ENCODE data around the gene ATP1B1. TPM values are rescaled to one million over a fixed set of nuclear protein-coding genes. Genes with fewer than 3 reads are reported as not detected.

Gene ATP1B1
- total RNA-seq, 1 donor from 2014 or later = 6.0 TPM

GRCh38 chr1:169087876-169088275 lies 18.6 kb upstream of the ATP1B1 start:
- H3K27ac Mint-ChIP-seq (ENCODE audit: unreplicated experiment) = no peak overlapping the region
- no peak overlapping the region for H3K4me3 Mint-ChIP-seq (ENCODE audit: unreplicated experiment)
- H3K36me3 Mint-ChIP-seq (ENCODE audit: low read depth, unreplicated experiment) = no peaks in the 10 kb centered on the region
- TF ChIP-seq, protein P1, sequence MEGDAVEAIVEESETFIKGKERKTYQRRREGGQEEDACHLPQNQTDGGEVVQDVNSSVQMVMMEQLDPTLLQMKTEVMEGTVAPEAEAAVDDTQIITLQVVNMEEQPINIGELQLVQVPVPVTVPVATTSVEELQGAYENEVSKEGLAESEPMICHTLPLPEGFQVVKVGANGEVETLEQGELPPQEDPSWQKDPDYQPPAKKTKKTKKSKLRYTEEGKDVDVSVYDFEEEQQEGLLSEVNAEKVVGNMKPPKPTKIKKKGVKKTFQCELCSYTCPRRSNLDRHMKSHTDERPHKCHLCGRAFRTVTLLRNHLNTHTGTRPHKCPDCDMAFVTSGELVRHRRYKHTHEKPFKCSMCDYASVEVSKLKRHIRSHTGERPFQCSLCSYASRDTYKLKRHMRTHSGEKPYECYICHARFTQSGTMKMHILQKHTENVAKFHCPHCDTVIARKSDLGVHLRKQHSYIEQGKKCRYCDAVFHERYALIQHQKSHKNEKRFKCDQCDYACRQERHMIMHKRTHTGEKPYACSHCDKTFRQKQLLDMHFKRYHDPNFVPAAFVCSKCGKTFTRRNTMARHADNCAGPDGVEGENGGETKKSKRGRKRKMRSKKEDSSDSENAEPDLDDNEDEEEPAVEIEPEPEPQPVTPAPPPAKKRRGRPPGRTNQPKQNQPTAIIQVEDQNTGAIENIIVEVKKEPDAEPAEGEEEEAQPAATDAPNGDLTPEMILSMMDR (IDR thresholded peaks at IDR 0.05; ENCODE audit: unreplicated experiment) = no peak
- H3K9me3 Mint-ChIP-seq (ENCODE audit: unreplicated experiment) = no peaks in the 10 kb centered on the region
- DNase-seq (ENCODE audit: low spot score) = no peak
- peaks cover 3% of the 10 kb centered on the region for H3K27me3 Mint-ChIP-seq (ENCODE audit: unreplicated experiment)
- peaks cover 7% of the 10 kb centered on the region for H3K4me1 Mint-ChIP-seq (ENCODE audit: unreplicated experiment)

- no peak for DNase-seq (ENCODE audit: low spot score)
- no peak overlapping the region for H3K4me3 Mint-ChIP-seq (ENCODE audit: unreplicated experiment)
- H3K27ac Mint-ChIP-seq (ENCODE audit: unreplicated experiment) = no peak overlapping the region
- H3K9me3 Mint-ChIP-seq (ENCODE audit: unreplicated experiment) = no peaks in the 10 kb centered on the region
- H3K4me1 Mint-ChIP-seq (ENCODE audit: unreplicated experiment) = peaks cover 14% of the 10 kb centered on the region
- TF ChIP-seq, protein P1 (IDR thresholded peaks at IDR 0.05; ENCODE audit: unreplicated experiment) = no peak
- H3K36me3 Mint-ChIP-seq (ENCODE audit: low read depth, unreplicated experiment) = no peaks in the 10 kb centered on the region
- peaks cover 3% of the 10 kb centered on the region for H3K27me3 Mint-ChIP-seq (ENCODE audit: unreplicated experiment)
Observed at GRCh38 chr1:169089776-169090175, 16.7 kb upstream of the ATP1B1 start.

GRCh38 chr1:169090308-169090899 lies 16.1 kb upstream of the ATP1B1 start:
- DNase-seq (ENCODE audit: low spot score) = no peak
- no peaks in the 10 kb centered on the region for H3K36me3 Mint-ChIP-seq (ENCODE audit: low read depth, unreplicated experiment)
- H3K9me3 Mint-ChIP-seq (ENCODE audit: unreplicated experiment) = no peaks in the 10 kb centered on the region
- peaks cover under 1% of the 10 kb centered on the region for H3K27me3 Mint-ChIP-seq (ENCODE audit: unreplicated experiment)
- TF ChIP-seq, protein P1 (IDR thresholded peaks at IDR 0.05; ENCODE audit: unreplicated experiment) = no peak
- H3K4me1 Mint-ChIP-seq (ENCODE audit: unreplicated experiment) = peaks cover 14% of the 10 kb centered on the region
- no peak overlapping the region for H3K27ac Mint-ChIP-seq (ENCODE audit: unreplicated experiment)
- no peak overlapping the region for H3K4me3 Mint-ChIP-seq (ENCODE audit: unreplicated experiment)

GRCh38 chr1:169090900-169091311 lies 15.6 kb upstream of the ATP1B1 start:
- Mint-ChIP-seq H3K4me3 (ENCODE audit: unreplicated experiment) (no peak overlapping the region), H3K27me3 (ENCODE audit: unreplicated experiment) (no peaks in the 10 kb centered on the region), H3K4me1 (ENCODE audit: unreplicated experiment) (peaks cover 14% of the 10 kb centered on the region), H3K9me3 (ENCODE audit: unreplicated experiment) (no peaks in the 10 kb centered on the region), H3K36me3 (ENCODE audit: low read depth, unreplicated experiment) (no peaks in the 10 kb centered on the region), H3K27ac (ENCODE audit: unreplicated experiment) (no peak overlapping the region)
- DNase-seq (ENCODE audit: low spot score) = no peak
- TF ChIP-seq, protein P1 (IDR thresholded peaks at IDR 0.05; ENCODE audit: unreplicated experiment) = no peak

DNA sequence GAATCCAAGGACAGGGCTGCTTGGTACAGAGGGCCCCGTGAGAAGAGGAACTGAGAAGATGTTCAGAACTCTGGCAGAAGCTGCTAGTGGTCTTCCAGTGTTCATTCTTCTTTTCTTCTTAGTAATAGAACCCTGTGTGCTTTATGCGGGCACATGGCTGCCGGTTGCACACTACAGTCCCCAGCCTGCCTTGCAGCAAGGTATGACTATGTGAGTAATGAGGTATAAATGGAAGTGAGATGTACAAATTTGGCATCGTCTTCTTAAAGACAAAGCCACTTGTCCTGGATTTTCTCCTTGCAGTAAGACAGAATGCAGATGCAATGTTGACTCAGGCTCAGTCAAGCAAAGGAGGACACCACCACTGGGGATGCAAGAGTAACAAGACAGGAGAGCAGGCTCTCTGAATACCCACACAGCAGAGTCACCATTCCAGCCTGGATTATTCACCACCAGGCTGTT lies 15.0 kb upstream of the ATP1B1 start:
- no peak overlapping the region for H3K27ac Mint-ChIP-seq (ENCODE audit: unreplicated experiment)

More for the DNA sequence above, 15.0 kb upstream of the ATP1B1 start:
- Mint-ChIP-seq H3K4me1 (ENCODE audit: unreplicated experiment) (peaks cover 14% of the 10 kb centered on the region), H3K4me3 (ENCODE audit: unreplicated experiment) (no peak overlapping the region), H3K36me3 (ENCODE audit: low read depth, unreplicated experiment) (no peaks in the 10 kb centered on the region), H3K9me3 (ENCODE audit: unreplicated experiment) (no peaks in the 10 kb centered on the region), H3K27me3 (ENCODE audit: unreplicated experiment) (no peaks in the 10 kb centered on the region)
- TF ChIP-seq, protein P1 (IDR thresholded peaks at IDR 0.05; ENCODE audit: unreplicated experiment) = no peak
- no peak for DNase-seq (ENCODE audit: low spot score)

All from endothelial cell (in vitro differentiated cells).